SK-N-SH treated with all-trans-retinoic acid at 6 μM for 48 hours (cell line): ENCODE results near the gene ZYG11A.

Source experiments
- ARNTL ChIP-seq: fragments of 450-650 bp; formaldehyde crosslinking; IDR thresholded peaks from 2 replicates; pipeline ENCODE4 v1.5.0; 2020; ENCODE audit warnings: low read depth, mild to moderate bottlenecking, moderate library complexity, borderline replicate concordance
- BACH2 ChIP-seq: fragments of 250-450 bp; sonication (Bioruptor Pico); IDR thresholded peaks from 2 replicates; pipeline ENCODE4 v1.9.0; 2021; ENCODE audit warnings: mild to moderate bottlenecking, borderline replicate concordance
- CREB5 ChIP-seq: fragments of 250-450 bp; sonication (Bioruptor Pico); IDR thresholded peaks from 2 replicates; pipeline ENCODE4 v1.5.1; 2020; ENCODE audit warnings: low read depth, mild to moderate bottlenecking, moderate library complexity
- CSDC2 ChIP-seq: fragments of 250-450 bp; sonication (Bioruptor Pico); IDR thresholded peaks from 2 replicates; pipeline ENCODE4 v1.5.0; 2020; ENCODE audit warnings: mild to moderate bottlenecking, moderate library complexity
- GLIS3 ChIP-seq: fragments of 250-450 bp; sonication (Bioruptor Pico); IDR thresholded peaks from 2 replicates; pipeline ENCODE4 v1.5.0; 2020; ENCODE audit warnings: mild to moderate bottlenecking, moderate library complexity
- PATZ1 ChIP-seq: fragments of 250-450 bp; sonication (Bioruptor Pico); IDR thresholded peaks from 2 replicates; pipeline ENCODE4 v1.8.0; 2020; ENCODE audit warnings: mild to moderate bottlenecking, moderate library complexity, borderline replicate concordance
- POU6F1 ChIP-seq: fragments of 250-450 bp; sonication (Bioruptor Pico); IDR thresholded peaks from 2 replicates; pipeline ENCODE4 v1.8.0; 2021; ENCODE audit warnings: low read depth, mild to moderate bottlenecking, moderate library complexity, borderline replicate concordance
- PPARA ChIP-seq: fragments of 250-450 bp; sonication (Bioruptor Pico); IDR thresholded peaks from 2 replicates; pipeline ENCODE4 v1.5.0; 2020; ENCODE audit warnings: mild to moderate bottlenecking, borderline replicate concordance
- RARB ChIP-seq: fragments of 250-450 bp; sonication (Bioruptor Pico); IDR thresholded peaks from 2 replicates; pipeline ENCODE4 v1.8.0; 2021; ENCODE audit warnings: mild to moderate bottlenecking, moderate library complexity
- TCF4 ChIP-seq: fragments of 250-450 bp; sonication (Bioruptor Pico); IDR thresholded peaks from 2 replicates; pipeline ENCODE4 v1.8.0; 2021; ENCODE audit warnings: mild to moderate bottlenecking, moderate library complexity, borderline replicate concordance
- TOX ChIP-seq: fragments of 250-450 bp; sonication (Bioruptor Pico); IDR thresholded peaks from 2 replicates; pipeline ENCODE4 v1.8.0; 2021; ENCODE audit warnings: mild to moderate bottlenecking, moderate library complexity, borderline replicate concordance
- TSHZ2 ChIP-seq: fragments of 250-450 bp; sonication (Bioruptor Pico); IDR thresholded peaks from 2 replicates; pipeline ENCODE4 v1.5.0; 2020; ENCODE audit warnings: mild to moderate bottlenecking, moderate library complexity
- ZFP3 ChIP-seq: fragments of 250-450 bp; sonication (Bioruptor Pico); IDR thresholded peaks from 2 replicates; pipeline ENCODE4 v1.5.0; 2020; ENCODE audit warnings: mild to moderate bottlenecking, moderate library complexity
- ZFP30 ChIP-seq: fragments of 450-650 bp; formaldehyde crosslinking; IDR thresholded peaks from 2 replicates; pipeline ENCODE4 v1.5.0; 2022; ENCODE audit warnings: mild to moderate bottlenecking, moderate library complexity

- TF ChIP-seq RARB (no peak), TOX (CRISPR knock-in tag) (no peak), ZFP30 (CRISPR knock-in tag) (no peak), CREB5 (CRISPR knock-in tag) (no peak), TSHZ2 (CRISPR knock-in tag) (no peak), TCF4 (CRISPR knock-in tag) (no peak), GLIS3 (no peak), BACH2 (CRISPR knock-in tag) (no peak), PPARA (no peak), ARNTL (CRISPR knock-in tag) (no peak), PATZ1 (CRISPR knock-in tag) (no peak), ZFP3 (CRISPR knock-in tag) (no peak), POU6F1 (no peak), CSDC2 (CRISPR knock-in tag) (no peak)
These were observed 47.1 kb upstream of the ZYG11A start for GRCh38 chr1:52795464-52795863.
